Measurements from ENCODE around the gene KCNQ2. TPM values are rescaled to one million over a fixed set of nuclear protein-coding genes. Genes with fewer than 3 reads are reported as not detected.

Gene KCNQ2
- total RNA-seq, 1 donor from 2014 or later = 11.5 TPM

GRCh38 chr20:63415647-63416391, 56.6 kb downstream of the KCNQ2 start:
- FAIRE-seq = no peak

GRCh38 chr20:63414720-63415430, 57.6 kb downstream of the KCNQ2 start:
- Mint-ChIP-seq H3K9me3 (ENCODE audit: unreplicated experiment) (peaks cover 2% of the 10 kb centered on the region), H3K36me3 (ENCODE audit: low read depth, unreplicated experiment) (no peaks in the 10 kb centered on the region), H3K4me3 (ENCODE audit: unreplicated experiment) (no peak overlapping the region)

More at GRCh38 chr20:63415647-63416391, 56.6 kb downstream of the KCNQ2 start:
- TF ChIP-seq CTCF (IDR thresholded peaks at IDR 0.05; ENCODE audit: insufficient read depth, low read depth, low read length) (no peak), EZH2 (IDR thresholded peaks at IDR 0.05; ENCODE audit: insufficient read depth, low read length) (no peak)
- peaks cover 36% of the 10 kb centered on the region for H3K27me3 Mint-ChIP-seq (ENCODE audit: low read depth, unreplicated experiment)
- H3K4me3 ChIP-seq (ENCODE audit: insufficient read depth, low read depth, low read length) = no peak overlapping the region
- H3K79me2 ChIP-seq (ENCODE audit: insufficient read depth, low read length) = no peaks in the 10 kb centered on the region
- no peak overlapping the region for H3K4me2 ChIP-seq (ENCODE audit: low read length)
- H3K36me3 Mint-ChIP-seq (ENCODE audit: low read depth, unreplicated experiment) = no peaks in the 10 kb centered on the region
- H3K9ac ChIP-seq (ENCODE audit: low read length) = no peak overlapping the region
- H3K27ac ChIP-seq (ENCODE audit: low read depth, low read length) = no peak overlapping the region
- H3K27ac Mint-ChIP-seq (ENCODE audit: unreplicated experiment) = no peak overlapping the region
- peaks cover 2% of the 10 kb centered on the region for H3K9me3 Mint-ChIP-seq (ENCODE audit: unreplicated experiment)
- no peaks in the 10 kb centered on the region for H3K4me1 Mint-ChIP-seq (ENCODE audit: low read depth, unreplicated experiment)
- H4K20me1 ChIP-seq (ENCODE audit: insufficient read depth, low read length) = no peaks in the 10 kb centered on the region
- H3K4me1 ChIP-seq (ENCODE audit: insufficient read depth, low read length) = no peaks in the 10 kb centered on the region
- peaks cover 4% of the 10 kb centered on the region for H3K27me3 ChIP-seq (ENCODE audit: insufficient read depth, low read length)
- H3K36me3 ChIP-seq (ENCODE audit: insufficient read depth, low read length) = no peaks in the 10 kb centered on the region
- H2AFZ ChIP-seq (ENCODE audit: low read depth, low read length) = no peak overlapping the region
- H3K9me3 ChIP-seq (ENCODE audit: insufficient read depth, low read depth, low read length) = no peaks in the 10 kb centered on the region
- H3K4me3 Mint-ChIP-seq (ENCODE audit: unreplicated experiment) = no peak overlapping the region
- DNase-seq (ENCODE audit: low read depth) = no peak

More at GRCh38 chr20:63414720-63415430, 57.6 kb downstream of the KCNQ2 start:
- Histone ChIP-seq H3K27me3 (ENCODE audit: insufficient read depth, low read length) (peaks cover 2% of the 10 kb centered on the region), H2AFZ (ENCODE audit: low read depth, low read length) (no peak overlapping the region), H4K20me1 (ENCODE audit: insufficient read depth, low read length) (no peaks in the 10 kb centered on the region), H3K9me3 (ENCODE audit: insufficient read depth, low read depth, low read length) (no peaks in the 10 kb centered on the region), H3K4me1 (ENCODE audit: insufficient read depth, low read length) (no peaks in the 10 kb centered on the region), H3K9ac (ENCODE audit: low read length) (no peak overlapping the region), H3K79me2 (ENCODE audit: insufficient read depth, low read length) (no peaks in the 10 kb centered on the region), H3K36me3 (ENCODE audit: insufficient read depth, low read length) (no peaks in the 10 kb centered on the region), H3K27ac (ENCODE audit: low read depth, low read length) (no peak overlapping the region), H3K4me3 (ENCODE audit: insufficient read depth, low read depth, low read length) (no peak overlapping the region), H3K4me2 (ENCODE audit: low read length) (no peak overlapping the region)
- Mint-ChIP-seq H3K27me3 (ENCODE audit: low read depth, unreplicated experiment) (peaks cover 28% of the 10 kb centered on the region), H3K27ac (ENCODE audit: unreplicated experiment) (no peak overlapping the region), H3K4me1 (ENCODE audit: low read depth, unreplicated experiment) (no peaks in the 10 kb centered on the region)
- no peak for TF ChIP-seq EZH2 (IDR thresholded peaks at IDR 0.05; ENCODE audit: insufficient read depth, low read length)
- no peak for TF ChIP-seq CTCF (IDR thresholded peaks at IDR 0.05; ENCODE audit: insufficient read depth, low read depth, low read length)
- DNase-seq (ENCODE audit: low read depth) (no peak), FAIRE-seq (no peak)
